Smooth muscle cell (in vitro differentiated cells): ENCODE data around the gene RASGRP1. TPM values are rescaled to one million over a fixed set of nuclear protein-coding genes. Genes with fewer than 3 reads are reported as not detected.

Source experiments
- DNase-seq: peaks from one replicate; lab custom pipeline; 2025; ENCODE audit not compliant: unreplicated experiment; lab: John Stamatoyannopoulos, UW
- H2AFZ ChIP-seq: fragments of 200-600 bp; sonication (generic); 2 replicates; pipeline ENCODE4 v1.6.0; 2016; ENCODE audit warnings: antibody characterized with exemption, low read depth, mild to moderate bottlenecking
- H3F3A ChIP-seq: fragments of 200-600 bp; sonication (generic); 2 replicates; pipeline ENCODE4 v1.6.0; 2017; ENCODE audit warnings: antibody characterized with exemption, low read depth
- H3K27ac ChIP-seq: fragments of 200-600 bp; sonication (generic); 2 replicates; pipeline ENCODE4 v1.5.1; 2016; ENCODE audit warnings: low read depth, mild to moderate bottlenecking
- H3K27me3 ChIP-seq: fragments of 200-600 bp; sonication (generic); 2 replicates; pipeline ENCODE4 v1.6.1; 2016; ENCODE audit warnings: low read depth, mild to moderate bottlenecking
- H3K36me3 ChIP-seq: fragments of 200-600 bp; sonication (generic); 2 replicates; pipeline ENCODE4 v1.5.1; 2016; ENCODE audit warnings: low read depth
- H3K4me1 ChIP-seq: fragments of 200-600 bp; sonication (generic); 2 replicates; pipeline ENCODE4 v1.5.1; 2016; ENCODE audit warnings: low read depth
- H3K4me2 ChIP-seq: fragments of 200-600 bp; sonication (generic); 2 replicates; pipeline ENCODE4 v1.6.0; 2016; ENCODE audit warnings: mild to moderate bottlenecking
- H3K4me3 ChIP-seq: fragments of 200-600 bp; sonication (generic); 2 replicates; pipeline ENCODE4 v1.5.1; 2016; ENCODE audit warnings: mild to moderate bottlenecking
- H3K79me2 ChIP-seq: fragments of 200-600 bp; sonication (generic); 2 replicates; pipeline ENCODE4 v1.6.0; 2016; ENCODE audit warnings: low read depth, mild to moderate bottlenecking
- H3K9ac ChIP-seq: fragments of 200-600 bp; sonication (generic); 2 replicates; pipeline ENCODE4 v1.6.0; 2016; ENCODE audit warnings: low read depth
- H3K9me3 ChIP-seq: fragments of 200-600 bp; sonication (generic); replicated peaks from 2 replicates; pipeline ENCODE4 v1.5.1; 2016; ENCODE audit warnings: low read depth
- H4K20me1 ChIP-seq: fragments of 200-600 bp; sonication (generic); 2 replicates; pipeline ENCODE4 v1.6.0; 2016; ENCODE audit warnings: low read depth
- WGBS: methylation state at CpG from one replicate; pipeline ENCODE4 v1.1.7; 2016; ENCODE audit warnings: low lambda C conversion rate; 5-methylcytosine and 5-hydroxymethylcytosine counted together
- polyA plus RNA-seq: library from polyadenylated mRNA; unstranded; fragments of >200 nt; fragmentation: Nextera tagmentation; extraction: Ambion mirVana; gene quantifications from 2 replicates; pipeline ENCODE4 v1.2.1, GENCODE V29; 2016
- total RNA-seq: library from RNA; depleted of rRNA; stranded (reverse); fragments of >200 nt; gene quantifications from 2 replicates; pipeline ENCODE4 v1.2.3, GENCODE V29; 2014
- TF ChIP-seq, protein P1 (sequence below): fragments of 200-600 bp; sonication (generic); IDR thresholded peaks from 2 replicates; pipeline ENCODE4 v1.5.1; 2017; ENCODE audit warnings: borderline replicate concordance, mild to moderate bottlenecking, antibody characterized with exemption; ENCODE audit not compliant: insufficient read depth, poor library complexity, severe bottlenecking

RASGRP1 gene
- total and polyA plus RNA-seq, 2 experiments from 2014 or later, result 0.97 to 10.0 TPM

DNA sequence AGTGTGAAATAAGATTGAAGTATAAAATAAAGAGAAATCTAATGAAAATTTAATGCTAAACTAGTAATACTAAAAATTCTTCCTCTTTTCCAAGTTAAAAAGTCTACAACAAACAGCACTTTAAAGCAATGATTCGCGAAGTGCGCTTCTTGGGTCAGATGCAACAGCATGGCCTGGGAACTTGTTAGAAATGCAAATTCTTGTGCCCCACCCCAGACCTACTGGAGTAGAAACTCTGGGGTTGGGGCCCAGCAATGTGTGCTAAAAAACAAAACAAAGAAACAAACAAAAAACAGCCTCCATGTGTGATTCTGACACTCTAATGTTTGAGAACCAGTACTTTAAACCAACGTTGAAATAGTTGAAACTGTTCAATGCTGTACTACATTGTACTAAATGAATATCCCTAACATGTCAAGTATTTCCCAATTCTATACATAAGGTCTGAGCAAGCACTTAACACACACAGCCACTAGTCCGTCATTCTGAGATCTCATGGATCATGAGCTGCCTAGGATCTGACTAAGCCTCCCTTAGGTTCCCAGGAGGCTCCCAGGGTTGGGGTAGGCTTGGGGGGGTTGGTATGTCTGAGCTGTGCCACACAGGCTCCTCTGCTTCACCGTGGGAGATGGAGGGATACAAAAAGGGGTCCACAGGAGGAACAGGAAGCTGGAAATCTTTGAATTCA is 6.1 kb downstream of the RASGRP1 start:
- no peaks in the 10 kb centered on the region for H3K36me3 ChIP-seq
- peaks cover 14% of the 10 kb centered on the region for H3K4me1 ChIP-seq
- H3K9ac ChIP-seq, result no peak overlapping the region
- no peak for DNase-seq
- H3K27ac ChIP-seq, result peak overlapping the region; percentile 89
- peak overlapping the region; percentile 17 for H3K4me2 ChIP-seq
- WGBS, result 70% methylated on average over 6 of the region's 6 CpGs
- TF ChIP-seq, protein P1, sequence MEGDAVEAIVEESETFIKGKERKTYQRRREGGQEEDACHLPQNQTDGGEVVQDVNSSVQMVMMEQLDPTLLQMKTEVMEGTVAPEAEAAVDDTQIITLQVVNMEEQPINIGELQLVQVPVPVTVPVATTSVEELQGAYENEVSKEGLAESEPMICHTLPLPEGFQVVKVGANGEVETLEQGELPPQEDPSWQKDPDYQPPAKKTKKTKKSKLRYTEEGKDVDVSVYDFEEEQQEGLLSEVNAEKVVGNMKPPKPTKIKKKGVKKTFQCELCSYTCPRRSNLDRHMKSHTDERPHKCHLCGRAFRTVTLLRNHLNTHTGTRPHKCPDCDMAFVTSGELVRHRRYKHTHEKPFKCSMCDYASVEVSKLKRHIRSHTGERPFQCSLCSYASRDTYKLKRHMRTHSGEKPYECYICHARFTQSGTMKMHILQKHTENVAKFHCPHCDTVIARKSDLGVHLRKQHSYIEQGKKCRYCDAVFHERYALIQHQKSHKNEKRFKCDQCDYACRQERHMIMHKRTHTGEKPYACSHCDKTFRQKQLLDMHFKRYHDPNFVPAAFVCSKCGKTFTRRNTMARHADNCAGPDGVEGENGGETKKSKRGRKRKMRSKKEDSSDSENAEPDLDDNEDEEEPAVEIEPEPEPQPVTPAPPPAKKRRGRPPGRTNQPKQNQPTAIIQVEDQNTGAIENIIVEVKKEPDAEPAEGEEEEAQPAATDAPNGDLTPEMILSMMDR, result no peak
- H4K20me1 ChIP-seq, result no peaks in the 10 kb centered on the region
- peaks cover 7% of the 10 kb centered on the region for H3F3A ChIP-seq
- H3K4me3 ChIP-seq, result no peak overlapping the region
- no peak overlapping the region for H2AFZ ChIP-seq
- no peaks in the 10 kb centered on the region for H3K9me3 ChIP-seq
- H3K27me3 ChIP-seq, result peaks cover 22% of the 10 kb centered on the region
- no peaks in the 10 kb centered on the region for H3K79me2 ChIP-seq

DNA sequence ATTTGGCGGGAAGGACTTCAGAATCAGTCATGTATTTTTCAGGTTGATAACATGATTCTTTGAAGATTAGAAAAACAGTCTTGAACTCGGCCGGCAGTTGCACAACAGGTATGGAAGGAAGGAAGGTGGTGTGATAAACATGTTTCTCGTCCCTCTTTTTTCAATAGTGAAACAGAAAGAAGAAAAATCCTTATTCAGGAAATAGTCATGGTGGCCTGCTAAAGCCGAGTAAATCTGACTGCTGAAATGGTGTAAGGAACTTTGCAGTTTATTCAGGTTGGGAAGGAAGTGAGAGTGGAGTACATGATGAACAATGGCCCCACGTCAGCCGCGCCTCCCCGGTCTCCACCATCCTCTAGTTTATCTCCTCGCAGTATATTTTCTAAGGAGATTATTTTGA is 6.7 kb downstream of the RASGRP1 start:
- Histone ChIP-seq H3F3A (peaks cover 7% of the 10 kb centered on the region), H3K27ac (peak overlapping the region; percentile 89), H3K4me1 (peaks cover 14% of the 10 kb centered on the region), H3K4me3 (no peak overlapping the region), H3K27me3 (peaks cover 16% of the 10 kb centered on the region), H3K4me2 (no peak overlapping the region), H3K9me3 (no peaks in the 10 kb centered on the region), H2AFZ (no peak overlapping the region), H3K9ac (no peak overlapping the region), H4K20me1 (no peaks in the 10 kb centered on the region), H3K79me2 (no peaks in the 10 kb centered on the region), H3K36me3 (no peaks in the 10 kb centered on the region)
- 85% methylated on average over 10 of the region's 10 CpGs for WGBS
- TF ChIP-seq, protein P1, result no peak
- DNase-seq, result no peak

- no peak for DNase-seq
These were observed 8.8 kb downstream of the RASGRP1 start for GRCh38 chr15:38555686-38556334.

More at GRCh38 chr15:38555686-38556334, 8.8 kb downstream of the RASGRP1 start:
- H3K4me2 ChIP-seq, result peak overlapping the region; percentile 67
- H3K9ac ChIP-seq, result no peak overlapping the region
- no peaks in the 10 kb centered on the region for H3K9me3 ChIP-seq
- peaks cover 7% of the 10 kb centered on the region for H3F3A ChIP-seq
- no peak overlapping the region for H2AFZ ChIP-seq
- H4K20me1 ChIP-seq, result no peaks in the 10 kb centered on the region
- H3K4me1 ChIP-seq, result peaks cover 14% of the 10 kb centered on the region
- H3K4me3 ChIP-seq, result no peak overlapping the region
- no peaks in the 10 kb centered on the region for H3K79me2 ChIP-seq
- TF ChIP-seq, protein P1, result no peak
- H3K27me3 ChIP-seq, result no peaks in the 10 kb centered on the region
- peak overlapping the region; percentile 89 for H3K27ac ChIP-seq
- no peaks in the 10 kb centered on the region for H3K36me3 ChIP-seq
- 34% methylated on average over 5 of the region's 5 CpGs for WGBS
